Measurements from ENCODE around the gene IQCM.

The IQCM gene

DNA sequence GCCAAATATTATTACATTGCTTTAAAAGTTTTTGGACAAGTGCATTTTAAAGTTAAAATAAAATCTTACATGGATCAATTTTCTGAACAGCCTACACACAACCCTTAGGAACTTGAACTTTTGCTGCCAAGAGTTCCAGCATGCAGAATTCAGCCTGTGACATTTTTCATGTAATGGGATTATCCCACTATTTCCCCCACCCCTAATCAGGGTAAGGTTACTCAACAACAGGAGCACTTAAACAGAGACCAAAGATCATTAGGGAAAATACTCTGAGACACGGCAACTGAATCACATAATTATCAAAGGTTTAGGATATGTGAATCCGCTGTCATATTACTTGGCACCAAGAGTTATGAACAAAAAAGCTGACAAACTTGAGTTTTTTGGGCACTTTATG lies 47.2 kb downstream of the IQCM start:
- no peak for DNase-seq

DNA sequence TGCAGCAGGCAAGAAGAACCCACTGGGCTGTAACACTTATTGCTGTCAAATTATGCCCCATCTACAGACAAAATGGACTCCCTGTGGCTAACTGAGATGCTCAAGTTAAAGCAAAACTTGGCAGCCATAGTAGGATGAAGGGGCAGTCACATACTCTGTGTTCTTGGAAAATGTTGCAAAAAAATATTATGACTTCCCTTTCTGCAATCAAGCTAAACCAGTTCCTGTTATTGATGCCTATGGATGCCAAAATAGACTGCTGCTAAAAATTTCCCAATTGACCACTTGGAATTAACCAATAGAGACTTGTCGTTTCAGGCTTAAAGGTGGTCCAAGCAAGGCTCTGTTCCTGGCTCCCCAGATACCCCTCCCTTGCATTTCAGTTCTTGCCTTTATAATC lies 49.5 kb downstream of the IQCM start:
- no peak for DNase-seq

DNA sequence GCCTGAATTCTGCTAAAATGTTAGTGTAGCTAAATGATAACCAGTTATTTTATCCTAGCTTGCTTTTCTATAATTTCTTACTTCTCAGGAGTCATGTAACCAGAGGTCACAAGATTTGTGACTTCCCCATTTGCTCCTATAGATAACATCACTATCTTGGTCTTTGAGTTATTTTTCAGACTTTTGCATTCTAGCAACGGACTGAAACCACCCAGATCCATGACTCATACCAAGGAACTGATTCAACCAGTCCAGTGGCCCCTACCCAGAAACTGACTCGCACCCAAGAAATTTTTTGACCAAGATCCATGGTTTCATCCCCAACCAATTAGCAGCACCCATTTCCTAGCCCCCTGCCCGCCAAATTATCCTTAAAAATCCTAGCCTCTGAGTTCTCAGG lies 50.0 kb downstream of the IQCM start:
- no peak for DNase-seq

DNA sequence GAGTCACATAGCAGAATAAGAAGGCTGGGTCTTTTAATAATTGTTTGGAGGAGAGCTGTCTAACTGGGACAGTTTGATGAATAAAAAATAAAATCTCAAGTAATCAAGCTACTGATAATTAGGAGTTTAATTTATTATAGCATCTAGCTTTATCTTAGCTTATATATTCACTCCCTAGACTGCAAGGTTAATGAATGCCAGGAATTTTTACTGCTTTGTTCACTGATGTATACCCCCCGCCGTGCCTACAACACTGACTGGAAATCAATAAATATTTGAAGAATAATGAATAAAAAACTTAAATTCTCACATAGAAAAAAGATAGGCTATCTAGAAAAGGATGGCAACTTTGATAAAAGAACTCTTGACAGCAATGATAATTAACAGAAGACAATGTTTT lies 59.7 kb downstream of the IQCM start:
- DNase-seq, result no peak

DNA sequence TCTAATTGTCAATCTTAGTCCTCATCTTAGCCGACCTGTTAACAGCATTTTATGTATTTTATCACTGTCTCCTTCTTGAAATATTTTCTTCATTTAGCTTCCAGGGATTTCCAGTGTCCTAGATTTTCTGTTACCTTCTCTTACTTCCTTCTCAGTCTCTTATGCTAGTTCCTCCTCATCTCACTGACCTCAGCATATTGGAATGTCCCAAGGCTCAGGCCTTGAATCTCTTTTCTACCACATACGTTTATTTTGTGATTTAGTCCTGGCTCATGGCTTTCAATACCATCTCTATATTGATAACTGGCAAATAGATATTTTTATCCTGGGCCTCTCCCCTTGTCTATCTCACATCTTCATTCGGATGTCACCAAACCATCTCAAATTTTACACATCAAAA lies 61.1 kb downstream of the IQCM start:
- no peak for DNase-seq

DNA sequence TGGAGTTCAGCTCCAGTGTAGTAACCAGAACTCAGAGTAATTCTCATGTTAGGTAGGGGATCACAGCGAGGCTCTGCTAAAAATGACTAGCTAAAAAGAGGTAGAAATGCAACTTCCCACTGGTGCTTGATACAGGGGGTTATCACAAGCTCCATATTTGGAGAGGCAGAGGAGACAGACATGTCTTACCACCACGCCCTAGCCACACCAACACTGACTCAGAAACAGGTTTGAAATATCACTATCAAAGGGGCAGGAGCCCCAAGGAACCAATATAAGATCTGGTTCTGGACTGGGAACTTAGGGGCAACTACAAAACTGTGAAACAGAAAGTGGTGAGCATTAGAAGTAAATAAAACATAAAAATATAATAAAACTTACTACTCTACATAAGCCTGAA lies 62.9 kb downstream of the IQCM start:
- DNase-seq, result no peak

DNA sequence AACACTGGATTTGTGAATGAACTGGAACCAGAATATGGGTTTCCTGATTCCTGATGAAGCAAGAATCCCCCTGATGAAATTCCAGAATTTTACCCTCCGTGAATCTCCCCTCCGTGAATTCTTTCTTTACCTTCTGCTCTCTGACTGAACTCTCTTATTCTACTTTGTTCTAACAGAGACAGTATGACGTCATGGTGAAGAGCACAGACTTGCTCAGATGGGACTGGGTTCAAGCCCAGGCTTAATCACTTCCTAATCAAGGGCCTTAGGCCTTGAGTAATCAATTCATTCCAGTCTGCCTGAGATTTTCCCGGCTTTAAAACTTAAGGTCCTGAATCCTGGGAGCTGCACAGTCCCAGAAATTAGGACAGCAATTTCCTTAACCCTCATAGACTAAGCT lies 64.5 kb downstream of the IQCM start:
- no peak for DNase-seq

DNA sequence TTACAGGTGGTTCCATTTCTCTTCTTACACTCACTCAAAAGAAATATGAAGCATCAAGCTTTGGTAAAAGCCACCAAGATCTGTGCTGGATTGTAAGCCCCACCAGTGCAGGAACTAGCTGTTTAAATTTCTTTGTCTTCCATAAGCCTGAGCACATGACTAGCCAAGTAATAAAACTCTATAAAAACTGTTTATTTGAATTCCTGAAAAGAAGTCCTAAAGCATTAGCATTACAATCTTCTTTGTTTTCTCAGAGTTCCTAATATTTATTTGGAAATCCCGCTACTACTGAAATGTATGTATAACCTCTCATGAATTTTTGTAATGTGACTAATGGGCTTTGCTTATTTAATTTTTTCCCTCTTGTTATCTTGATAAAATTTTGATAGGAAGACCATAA lies 65.9 kb downstream of the IQCM start:
- no peak for DNase-seq

DNA sequence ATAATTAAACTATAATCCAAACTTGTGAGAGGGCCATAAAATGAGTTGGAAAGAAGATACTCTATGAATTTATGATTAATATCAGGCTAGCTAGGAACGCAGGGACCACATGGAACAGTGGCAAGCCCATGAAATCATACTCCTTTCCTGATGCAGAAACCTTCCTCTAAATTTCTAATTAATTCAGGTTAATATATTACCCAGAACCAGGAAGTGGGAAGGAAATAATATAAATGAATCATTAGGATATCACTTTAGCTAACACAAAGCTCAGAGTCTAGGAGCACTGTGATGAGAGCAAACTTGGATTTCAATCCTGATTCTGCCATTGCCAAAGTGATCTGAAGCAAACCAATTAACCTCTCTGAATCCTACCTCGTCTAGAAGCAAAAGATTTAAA lies 68.0 kb downstream of the IQCM start:
- DNase-seq, result no peak

DNA sequence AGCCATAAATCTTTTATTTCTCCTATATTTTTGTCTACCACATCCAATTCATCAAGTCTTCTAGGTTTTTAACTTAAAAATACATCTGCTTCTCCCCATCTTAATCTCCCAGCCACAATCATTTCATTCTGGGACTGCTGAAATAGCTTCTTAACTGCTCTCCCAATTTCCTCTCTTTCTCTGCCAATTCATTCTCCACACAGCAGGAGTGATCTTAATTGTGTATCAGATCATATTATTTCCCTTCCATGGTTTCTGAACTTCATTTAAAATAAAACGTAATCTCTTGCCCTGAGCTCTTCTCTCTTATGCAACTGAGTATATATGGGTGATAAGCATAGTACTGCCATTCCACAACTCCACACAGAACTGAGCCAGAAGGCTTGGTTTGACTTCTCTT lies 69.4 kb downstream of the IQCM start:
- no peak for DNase-seq

DNA sequence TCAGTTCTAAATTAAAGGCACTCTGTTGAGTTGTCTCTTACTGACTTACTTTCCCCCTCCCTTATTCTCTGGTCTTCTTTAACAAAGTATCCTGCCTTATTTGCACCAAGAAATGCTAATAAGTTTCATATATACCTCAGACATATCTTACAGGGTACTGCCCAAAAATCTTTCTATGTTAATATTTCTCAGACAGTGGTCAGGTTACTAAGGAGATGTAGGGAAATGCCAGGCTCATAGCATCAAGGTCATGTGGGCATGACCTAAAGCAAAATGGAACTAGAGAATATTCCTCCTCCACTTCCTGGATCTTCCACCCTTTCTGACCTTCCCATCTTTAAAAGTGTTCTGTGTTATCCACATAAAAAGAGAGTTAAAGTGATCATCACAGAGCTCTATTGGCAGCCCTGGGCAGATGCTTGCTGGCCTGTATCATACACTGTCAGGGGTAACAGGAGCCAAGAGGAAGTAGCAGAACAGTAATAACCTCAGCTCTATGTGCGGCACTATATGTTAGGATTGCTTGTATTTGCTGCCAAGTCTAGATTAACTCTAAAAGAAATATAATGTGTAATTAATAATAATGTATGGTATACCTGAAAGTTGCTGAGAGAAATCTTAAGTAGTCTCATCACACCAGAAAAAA lies 74.3 kb downstream of the IQCM start:
- no peak for DNase-seq

DNA sequence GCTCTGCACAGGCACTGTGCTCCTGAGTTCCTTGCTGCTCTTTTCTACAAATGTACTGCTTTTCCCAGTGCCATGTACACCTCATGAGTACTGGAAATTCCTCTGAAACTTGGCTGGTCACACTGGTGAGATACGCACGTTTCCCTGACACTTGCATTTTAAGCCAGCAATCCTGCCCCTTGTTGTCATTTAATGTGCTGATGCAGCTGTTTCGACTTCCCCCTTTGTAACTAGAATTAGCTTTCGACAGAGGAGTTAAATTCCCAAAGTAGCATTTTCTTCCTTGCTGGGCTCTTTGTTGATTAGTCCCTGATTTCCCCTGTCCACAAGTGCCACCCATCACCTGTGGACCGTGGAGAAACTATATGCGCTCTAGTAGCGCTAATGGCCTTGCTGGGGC lies 77.5 kb downstream of the IQCM start:
- DNase-seq, result no peak

DNA sequence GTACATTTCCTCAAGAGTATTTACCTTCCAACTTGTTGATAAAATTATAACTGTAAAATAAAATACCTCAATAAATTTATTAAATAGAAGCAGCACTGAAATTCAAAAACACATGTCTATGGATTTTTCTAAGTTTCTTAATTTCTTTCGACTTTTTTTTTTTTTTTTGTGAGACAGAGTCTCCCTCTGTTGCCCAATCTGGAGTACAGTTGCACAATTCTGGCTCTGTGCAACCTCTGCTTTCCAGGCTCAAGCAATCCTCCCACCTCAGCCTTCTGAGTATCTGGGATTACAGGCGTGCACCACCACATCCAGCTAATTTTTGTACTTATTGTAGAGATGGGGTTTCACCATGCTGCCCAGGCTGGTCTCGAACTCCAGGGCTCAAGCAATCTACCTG lies 79.8 kb downstream of the IQCM start:
- no peak for DNase-seq

DNA sequence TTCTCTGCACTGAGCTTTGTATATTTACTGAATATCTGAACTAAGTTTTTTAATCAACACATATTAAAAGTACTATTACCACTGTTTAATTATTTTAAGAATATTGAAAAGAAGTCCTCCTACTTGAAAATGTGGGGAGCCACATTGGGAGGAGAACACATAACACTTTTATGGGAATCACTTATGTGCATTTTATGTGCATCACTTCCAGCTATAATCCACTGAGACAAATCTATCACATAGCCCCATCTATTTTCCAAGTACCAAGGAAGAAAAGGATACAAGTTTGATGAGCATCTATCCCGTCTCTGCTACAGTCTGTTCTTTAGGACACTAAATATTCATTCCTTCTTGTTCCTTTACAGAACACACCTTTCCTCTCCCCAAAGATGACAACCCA lies 87.2 kb downstream of the IQCM start:
- no peak for DNase-seq

DNA sequence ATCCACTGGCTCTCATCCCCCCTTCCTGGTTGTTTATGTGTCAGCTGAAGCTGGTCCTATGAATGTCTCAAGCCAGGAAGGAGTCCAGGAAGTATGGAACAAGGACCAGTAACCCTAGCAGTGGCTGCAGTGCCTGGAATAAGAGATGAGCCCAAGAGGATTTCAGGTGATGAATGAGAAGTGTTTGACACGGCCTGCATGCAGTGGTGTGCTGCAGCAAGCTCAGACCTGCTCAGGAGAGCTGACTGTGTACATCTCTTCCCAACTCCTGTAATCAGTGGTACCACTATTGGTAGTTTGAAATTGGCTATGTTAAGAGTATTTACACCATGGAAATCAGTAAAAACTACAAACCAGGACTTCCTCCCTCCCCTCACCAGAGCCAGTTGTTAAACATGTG lies 88.0 kb downstream of the IQCM start:
- no peak for DNase-seq

DNA sequence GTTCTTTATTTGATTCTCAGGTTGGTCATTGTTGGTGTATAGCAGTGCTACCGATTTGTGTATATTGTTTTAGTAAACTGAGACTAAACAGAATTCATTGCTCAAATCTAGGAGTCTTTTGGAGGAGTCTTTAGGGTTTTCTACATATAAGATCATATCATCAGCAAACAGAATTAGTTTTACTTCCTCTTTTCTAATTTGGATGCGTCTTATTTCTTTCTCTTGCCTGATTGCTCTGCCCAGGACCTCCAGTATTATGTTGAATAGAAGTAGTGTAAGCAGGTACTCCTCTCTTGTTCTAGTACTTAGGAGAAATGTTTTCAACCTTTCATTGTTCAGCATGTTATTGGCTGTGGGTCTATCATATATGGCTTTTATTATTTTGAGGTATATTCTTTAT lies 92.6 kb downstream of the IQCM start:
- no peak for DNase-seq

DNA sequence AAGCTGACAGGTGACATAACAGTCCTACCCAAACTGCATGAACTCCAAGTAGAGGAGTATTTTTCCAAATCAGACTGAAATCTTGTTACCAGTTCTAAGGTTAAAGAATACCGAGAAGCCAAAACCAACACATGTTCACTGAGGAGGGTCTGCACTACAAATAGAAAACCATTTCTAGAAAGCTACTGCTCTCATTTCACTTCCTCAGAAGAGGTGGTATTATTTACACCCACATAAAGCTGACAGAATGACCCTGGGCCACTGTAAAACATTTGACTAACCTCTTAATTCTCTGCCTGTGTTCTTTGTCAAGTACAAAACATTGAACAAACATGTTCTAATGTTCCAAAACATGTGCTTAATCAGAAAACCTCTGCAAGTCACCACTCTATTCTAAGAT lies 95.8 kb downstream of the IQCM start:
- DNase-seq, result no peak

DNA sequence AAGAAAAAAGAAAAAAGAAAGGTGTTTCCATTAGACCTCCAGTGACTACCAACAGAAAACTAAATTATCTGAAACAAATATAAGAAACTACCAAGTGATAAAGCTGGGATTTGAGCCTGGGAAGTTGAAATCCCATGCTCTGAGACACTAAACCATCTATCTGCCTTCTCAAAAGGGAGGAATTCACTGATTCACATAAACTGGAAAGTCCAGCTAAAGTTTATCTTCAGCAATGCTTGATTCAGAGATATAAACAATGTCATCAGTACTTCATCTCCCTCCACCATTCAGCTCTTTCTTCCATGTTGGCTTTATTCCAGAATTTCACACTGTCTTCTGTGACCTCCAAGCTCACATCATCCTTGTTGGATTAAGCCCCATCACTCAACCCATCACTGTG lies 96.3 kb downstream of the IQCM start:
- DNase-seq, result no peak

DNA sequence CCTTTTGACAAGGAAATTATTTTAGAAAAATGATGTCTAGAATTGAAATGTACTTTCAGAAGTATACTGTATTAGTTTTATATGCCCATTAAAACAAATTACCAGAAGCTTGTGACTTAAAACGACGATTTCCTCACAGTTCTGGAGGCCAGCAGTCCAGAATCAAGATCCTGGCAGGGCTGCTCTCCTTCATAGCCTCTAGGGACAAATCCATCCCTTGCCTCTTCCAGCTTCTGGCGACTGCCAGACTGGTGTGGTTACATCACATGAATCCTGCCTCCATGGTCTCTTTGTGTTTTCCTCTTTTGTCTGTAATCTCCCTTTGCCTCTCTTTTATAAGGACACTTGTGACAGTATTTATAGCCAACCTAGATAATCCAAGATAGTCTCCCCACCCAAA lies 97.1 kb downstream of the IQCM start:
- DNase-seq, result no peak

DNA sequence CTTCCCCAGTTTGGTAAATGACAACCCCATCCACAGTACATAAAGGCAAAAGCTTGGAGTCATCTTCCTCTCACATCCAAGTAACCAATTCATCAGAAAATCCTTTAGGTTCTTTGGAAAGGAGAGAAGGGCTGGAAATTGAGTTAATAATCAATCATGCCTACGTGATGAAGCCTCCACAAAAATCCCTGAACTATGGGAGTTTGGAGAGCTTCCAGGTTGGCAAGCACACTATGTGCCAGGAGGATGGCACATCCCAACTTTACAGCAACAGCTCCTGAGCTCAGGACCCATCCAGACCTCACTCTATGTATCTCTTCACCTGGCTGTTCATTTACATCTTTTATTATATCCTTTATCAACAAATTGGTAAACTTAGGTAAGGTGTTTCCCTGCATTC lies 98.9 kb downstream of the IQCM start:
- DNase-seq, result no peak

DNA sequence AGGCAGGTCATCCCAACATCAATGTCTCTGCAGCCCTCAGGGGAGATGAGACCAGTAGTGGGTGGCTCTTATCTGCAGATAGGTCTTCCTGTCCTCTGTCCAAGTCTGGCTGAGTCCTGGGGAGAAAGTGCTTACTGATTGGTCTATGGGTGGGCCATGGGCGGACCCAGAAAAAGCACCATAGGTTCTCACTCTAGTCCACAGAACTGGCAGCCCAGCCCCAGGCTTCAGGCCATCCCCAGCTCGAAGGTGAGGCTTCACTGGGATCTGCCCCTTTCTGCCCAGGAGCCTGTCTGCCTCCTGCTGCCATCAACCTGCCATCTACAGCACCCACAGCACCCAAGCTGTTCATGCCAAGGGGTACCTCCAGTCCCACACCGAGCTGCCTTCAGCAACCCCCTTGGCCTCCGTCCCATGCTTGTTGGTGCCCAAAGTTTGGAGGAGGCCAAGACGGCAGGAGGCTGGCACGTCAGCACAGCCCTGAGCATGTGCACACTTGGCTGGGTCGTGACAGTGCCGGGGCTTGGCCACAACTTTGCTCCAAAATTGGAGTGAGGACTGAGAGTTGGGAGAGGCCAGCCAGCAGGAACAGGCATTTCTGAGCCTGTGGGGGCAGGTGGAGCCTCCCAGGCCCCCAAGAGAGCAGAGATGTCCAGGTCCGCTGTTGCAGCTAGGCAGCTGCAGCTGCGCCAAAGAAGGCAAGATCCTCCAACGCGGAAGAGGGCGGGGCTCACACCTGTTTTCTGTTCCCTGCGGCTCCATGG lies 99.6 kb downstream of the IQCM start:
- no peak for DNase-seq

DNA sequence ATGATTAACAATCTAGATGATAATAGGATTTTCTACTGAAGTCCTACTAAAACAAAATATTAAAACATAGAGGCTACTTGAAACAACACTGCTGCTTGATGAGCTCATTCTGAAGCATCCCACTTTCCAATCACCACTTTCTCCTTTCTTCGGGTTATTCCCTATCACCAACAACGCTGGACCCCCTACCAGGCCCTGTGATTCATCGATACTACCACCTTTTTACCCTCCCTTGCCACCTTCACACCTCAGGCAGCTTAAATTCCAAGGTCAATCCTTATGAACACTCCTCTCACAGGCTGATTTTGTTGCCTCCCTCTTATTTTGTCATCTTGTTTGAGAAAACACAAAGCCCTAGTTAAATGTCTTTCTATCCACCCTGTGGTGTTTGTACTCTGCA lies 102.6 kb downstream of the IQCM start:
- no peak for DNase-seq

DNA sequence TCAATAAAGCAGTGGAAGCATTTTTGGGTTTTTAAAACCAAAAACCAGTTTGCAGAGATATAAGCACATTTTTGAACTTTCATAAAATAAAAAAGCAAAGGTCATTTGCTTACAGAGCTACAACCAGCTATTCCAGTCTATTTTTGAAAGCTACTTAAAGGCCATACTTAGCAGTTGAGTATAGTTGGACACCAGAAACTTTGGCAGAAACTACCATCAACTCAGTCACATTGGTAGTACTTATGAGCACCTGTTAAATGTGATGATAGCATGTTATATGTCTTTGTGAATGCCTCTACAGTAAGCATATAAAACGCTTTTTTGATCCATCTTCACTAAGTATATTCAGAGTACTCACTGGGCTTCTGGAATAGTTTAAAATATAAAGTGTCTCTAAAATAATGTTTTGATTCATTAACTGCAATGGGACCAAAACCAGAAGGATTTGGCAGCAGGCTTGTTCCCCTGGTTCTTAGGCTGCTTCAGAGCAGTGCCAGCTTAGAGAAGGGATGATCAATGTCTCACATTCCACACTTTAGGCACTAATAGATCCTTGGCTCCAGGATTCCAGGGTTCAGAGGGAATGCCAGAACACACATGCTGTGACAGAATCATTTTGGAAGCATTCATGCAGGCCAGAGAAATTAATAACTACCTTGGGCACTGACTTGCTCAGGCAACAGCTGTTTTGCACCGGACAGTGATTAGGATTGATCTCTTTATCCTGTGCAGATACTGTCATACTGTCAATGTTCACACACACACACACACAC lies 103.9 kb downstream of the IQCM start:
- DNase-seq, result no peak

DNA sequence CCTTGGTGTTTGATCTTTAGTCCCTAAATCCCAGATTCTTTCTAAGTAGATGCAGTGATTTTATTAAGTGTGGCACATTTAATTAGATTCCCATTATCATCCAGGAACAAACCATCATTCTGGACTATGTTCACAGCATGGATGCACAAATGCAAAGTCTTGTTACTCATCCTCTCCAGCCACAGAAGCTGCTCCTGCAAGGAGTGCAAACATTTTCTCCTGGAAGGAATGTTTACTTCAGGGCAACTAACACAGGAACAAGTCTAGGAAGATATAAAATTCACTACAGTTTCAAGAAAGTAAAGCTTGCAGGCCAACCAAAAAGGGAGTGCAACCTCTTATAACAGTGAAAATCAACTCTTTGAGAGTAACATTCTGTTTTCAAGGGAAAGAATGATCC lies 106.0 kb downstream of the IQCM start:
- DNase-seq, result no peak
